PC-9 (cell line): ENCODE measurements around the gene EBPL. TPM values are rescaled to one million over a fixed set of nuclear protein-coding genes. Genes with fewer than 3 reads are reported as not detected.
A peak's percentile ranks its signal among the peaks of the same experiment; 100 is the strongest.

Experiments used
- BruUV-seq: library from RNA; stranded (reverse); fragments of 400-500 nt; replicated peaks from 2 replicates; lab custom pipeline; 2021; lab: Mats Ljungman, UMichigan
- CTCF ChIA-PET: fragments of 300-600 bp; sonication (Branson Sonifier 250); formaldehyde crosslinking; loops from one replicate; lab custom pipeline; 2022; ENCODE audit warnings: antibody characterized with exemption; lab: Charles Lee
- POLR2A ChIA-PET: fragments of 300-600 bp; sonication (Branson Sonifier 250); formaldehyde crosslinking; loops from one replicate; lab custom pipeline; 2022; ENCODE audit warnings: antibody characterized with exemption; ENCODE audit not compliant: unreplicated experiment; lab: Charles Lee
- DNase-seq, 2 experiments: peaks; one replicate each; pipeline versions ENCODE4 v3.0.0 to v3.0.0-alpha.2; 2015 to 2022; ENCODE audit warnings: mixed read lengths in 1 of 2
- H2AFZ ChIP-seq: fragments of 200-600 bp; sonication (generic); 2 replicates; pipeline ENCODE4 v1.8.1; 2017; ENCODE audit warnings: antibody characterized with exemption
- H3F3A ChIP-seq: fragments of 200-600 bp; sonication (generic); 2 replicates; pipeline ENCODE4 v1.8.1; 2017; ENCODE audit warnings: antibody characterized with exemption, mild to moderate bottlenecking, low read depth; ENCODE audit not compliant: insufficient read depth
- H3K27ac ChIP-seq: fragments of 200-600 bp; sonication (generic); 2 replicates; pipeline ENCODE4 v1.6.1; 2016; ENCODE audit warnings: mixed run types
- H3K27me3 ChIP-seq: fragments of 200-600 bp; sonication (generic); 2 replicates; pipeline ENCODE4 v1.6.1; 2016; ENCODE audit warnings: low read depth, mixed run types; ENCODE audit not compliant: insufficient read depth
- H3K36me3 ChIP-seq: fragments of 200-600 bp; sonication (generic); 2 replicates; pipeline ENCODE4 v1.6.1; 2016; ENCODE audit warnings: low read depth, mixed run types
- H3K4me1 ChIP-seq: fragments of 200-600 bp; sonication (generic); replicated peaks from 2 replicates; pipeline ENCODE4 v1.6.1; 2016; ENCODE audit warnings: mixed run types; ENCODE audit not compliant: insufficient read depth
- H3K4me2 ChIP-seq: fragments of 200-600 bp; sonication (generic); 2 replicates; pipeline ENCODE4 v1.6.1; 2017; ENCODE audit warnings: mixed run types
- H3K4me3 ChIP-seq: fragments of 200-600 bp; sonication (generic); 2 replicates; pipeline ENCODE4 v1.6.1; 2016; ENCODE audit warnings: mixed run types
- H3K79me2 ChIP-seq: fragments of 200-600 bp; sonication (generic); 2 replicates; pipeline ENCODE4 v1.6.1; 2017; ENCODE audit warnings: low read depth, mixed run types
- H3K9me2 ChIP-seq: fragments of 200-600 bp; sonication (generic); 2 replicates; pipeline ENCODE4 v1.8.1; 2017; ENCODE audit warnings: mild to moderate bottlenecking; ENCODE audit not compliant: insufficient read depth
- H3K9me3 ChIP-seq: fragments of 200-600 bp; sonication (generic); 2 replicates; pipeline ENCODE4 v1.8.1; 2016; ENCODE audit warnings: low read depth; ENCODE audit not compliant: insufficient read depth
- H4K20me1 ChIP-seq: fragments of 200-600 bp; sonication (generic); 2 replicates; pipeline ENCODE4 v1.8.1; 2017; ENCODE audit not compliant: insufficient read depth
- EZH2 ChIP-seq: fragments of 200-600 bp; sonication (generic); IDR thresholded peaks from 2 replicates; pipeline ENCODE4 v1.8.0; 2017; ENCODE audit warnings: antibody characterized with exemption, low read depth
- intact Hi-C: fragments of 100-400 bp; cut with micrococcal nuclease; formaldehyde crosslinking; loops from one replicate; pipeline ENCODE4 v1.10.0; 2022; ENCODE audit not compliant: unreplicated experiment
- total RNA-seq: library from RNA; stranded (reverse); gene quantifications from 2 replicates; pipeline ENCODE4 v1.2.3, GENCODE V29; 2021
- TF ChIP-seq, protein P1 (sequence below): fragments of 200-600 bp; sonication (generic); conservative IDR thresholded peaks from 2 replicates; pipeline ENCODE4 v1.6.1; 2017; ENCODE audit warnings: mixed run types, antibody characterized with exemption, mild to moderate bottlenecking, moderate library complexity

The EBPL gene
- total RNA-seq, 1 experiment from 2014 or later, result 77.0 TPM

- intact Hi-C loops, result no loop called here
- CTCF ChIA-PET, result no interaction called here
- no peaks in the 10 kb centered on the region for H3K36me3 ChIP-seq
- BruUV-seq, result no TSS peak
- no peak for DNase-seq
- H3K9me3 ChIP-seq, result no peaks in the 10 kb centered on the region
- H3K27ac ChIP-seq, result no peak overlapping the region
- no peak overlapping the region for H3K4me2 ChIP-seq
- H3K27me3 ChIP-seq, result no peaks in the 10 kb centered on the region
- TF ChIP-seq EZH2, result no peak
- TF ChIP-seq, protein P1, sequence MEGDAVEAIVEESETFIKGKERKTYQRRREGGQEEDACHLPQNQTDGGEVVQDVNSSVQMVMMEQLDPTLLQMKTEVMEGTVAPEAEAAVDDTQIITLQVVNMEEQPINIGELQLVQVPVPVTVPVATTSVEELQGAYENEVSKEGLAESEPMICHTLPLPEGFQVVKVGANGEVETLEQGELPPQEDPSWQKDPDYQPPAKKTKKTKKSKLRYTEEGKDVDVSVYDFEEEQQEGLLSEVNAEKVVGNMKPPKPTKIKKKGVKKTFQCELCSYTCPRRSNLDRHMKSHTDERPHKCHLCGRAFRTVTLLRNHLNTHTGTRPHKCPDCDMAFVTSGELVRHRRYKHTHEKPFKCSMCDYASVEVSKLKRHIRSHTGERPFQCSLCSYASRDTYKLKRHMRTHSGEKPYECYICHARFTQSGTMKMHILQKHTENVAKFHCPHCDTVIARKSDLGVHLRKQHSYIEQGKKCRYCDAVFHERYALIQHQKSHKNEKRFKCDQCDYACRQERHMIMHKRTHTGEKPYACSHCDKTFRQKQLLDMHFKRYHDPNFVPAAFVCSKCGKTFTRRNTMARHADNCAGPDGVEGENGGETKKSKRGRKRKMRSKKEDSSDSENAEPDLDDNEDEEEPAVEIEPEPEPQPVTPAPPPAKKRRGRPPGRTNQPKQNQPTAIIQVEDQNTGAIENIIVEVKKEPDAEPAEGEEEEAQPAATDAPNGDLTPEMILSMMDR, result no peak
- no peaks in the 10 kb centered on the region for H4K20me1 ChIP-seq
- peaks cover 21% of the 10 kb centered on the region for H3K4me1 ChIP-seq
- POLR2A ChIA-PET, result no interaction called here
- no peaks in the 10 kb centered on the region for H3K79me2 ChIP-seq
- H3K9me2 ChIP-seq, result no peaks in the 10 kb centered on the region
- no peaks in the 10 kb centered on the region for H3F3A ChIP-seq
- H2AFZ ChIP-seq, result no peak overlapping the region
- no peak overlapping the region for H3K4me3 ChIP-seq
Observed at GRCh38 chr13:49629196-49629938, 61.9 kb downstream of the EBPL start.

- Histone ChIP-seq H3F3A (no peaks in the 10 kb centered on the region), H3K9me2 (no peaks in the 10 kb centered on the region), H3K4me3 (no peak within 1 kb of the TSS), H2AFZ (no peak within 1 kb of the TSS), H3K4me2 (no peak within 1 kb of the TSS), H3K4me1 (peaks cover 21% of the 10 kb centered on the region), H3K27ac (no peak within 1 kb of the TSS), H3K79me2 (no peaks in the 10 kb centered on the region), H3K36me3 (no peaks in the 10 kb centered on the region), H3K27me3 (no peaks in the 10 kb centered on the region), H4K20me1 (no peaks in the 10 kb centered on the region), H3K9me3 (no peaks in the 10 kb centered on the region)
- CTCF ChIA-PET, result no interaction called here
- intact Hi-C loops, result no loop called here
- BruUV-seq, result no TSS peak
- TF ChIP-seq EZH2, result no peak
- TF ChIP-seq, protein P1, result no peak
- DNase-seq, result peak in 1 of 2 experiments; percentile 83
- POLR2A ChIA-PET, result interaction anchor here (0.5 to 0.7 kb wide), 4 partner anchors 164 to 1590 kb away, joined by 3 to 4 read pairs (median 3); partner anchors contain the start of genes CAB39L and SETDB2
Observed at GRCh38 chr13:49627831-49628652, 63.2 kb downstream of the EBPL start, which contains the start of gene ARL11. Gene ARL11, plus strand, starts transcription at chr13:49628507. Its CDS starts 1,941 bp downstream, at chr13:49630448.

- Histone ChIP-seq H3K9me3 (no peaks in the 10 kb centered on the region), H3K9me2 (no peaks in the 10 kb centered on the region), H3K4me1 (peaks cover 21% of the 10 kb centered on the region), H3K4me3 (no peak overlapping the region), H2AFZ (peak overlapping the region; percentile 54; the same call in 1 of the 2 replicates), H3K36me3 (no peaks in the 10 kb centered on the region), H3K27ac (no peak overlapping the region), H3K4me2 (peak overlapping the region; percentile 30), H3K79me2 (no peaks in the 10 kb centered on the region), H3F3A (no peaks in the 10 kb centered on the region), H3K27me3 (no peaks in the 10 kb centered on the region), H4K20me1 (no peaks in the 10 kb centered on the region)
- TF ChIP-seq, protein P1, result no peak
- TF ChIP-seq EZH2, result no peak
- POLR2A ChIA-PET, result interaction anchor here (0.6 to 0.7 kb wide), 2 partner anchors 164 to 456 kb away, joined by 3 read pairs; no protein-coding TSS in a partner anchor
- CTCF ChIA-PET, result no interaction called here
- BruUV-seq, result no TSS peak
- intact Hi-C loops, result no loop called here
- peak; percentile 63 to 70 for DNase-seq
Observed at GRCh38 chr13:49625392-49626079, 65.8 kb downstream of the EBPL start.
